ENCODE measurements around the gene TTC34. TPM values are rescaled to one million over a fixed set of nuclear protein-coding genes. Genes with fewer than 3 reads are reported as not detected.
A peak's percentile ranks its signal among the peaks of the same experiment; 100 is the strongest.

TTC34 gene
- total RNA-seq, 1 donor from 2014 or later, result 1.8 TPM

DNA sequence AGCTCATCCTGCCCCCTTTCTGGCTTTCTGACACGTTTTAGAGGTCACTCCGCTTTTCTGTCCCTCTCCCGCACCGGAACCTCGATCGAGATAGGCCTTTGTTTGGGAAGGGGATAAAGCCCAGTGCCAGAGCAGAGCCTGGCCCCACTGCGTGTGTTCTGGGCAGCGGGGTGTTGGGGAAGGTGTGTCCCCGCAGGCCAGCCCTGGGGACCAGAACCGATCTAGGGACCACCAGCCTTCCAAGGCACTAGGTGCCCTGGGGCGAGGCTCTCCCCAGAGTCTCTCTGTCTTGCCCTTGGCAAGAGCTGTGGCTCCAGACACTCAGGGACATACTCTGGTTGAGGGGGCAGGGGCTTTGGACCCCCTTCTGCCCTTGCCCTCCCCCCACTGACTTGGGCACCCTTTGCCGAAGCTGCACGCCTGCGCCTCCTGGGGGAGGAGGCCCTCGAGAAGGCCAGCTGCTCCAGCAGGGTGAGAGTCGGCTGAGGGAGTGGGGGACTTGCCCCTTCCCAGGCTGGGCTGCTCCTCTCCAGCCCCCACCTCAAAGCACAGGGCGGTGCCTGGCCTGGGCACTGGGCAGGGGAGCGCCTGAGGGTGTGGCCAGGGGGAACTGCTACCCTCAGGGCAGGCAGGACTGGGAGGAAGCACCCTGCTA lies 198.5 kb downstream of the TTC34 start:
- Mint-ChIP-seq H3K4me1 (no peaks in the 10 kb centered on the region), H3K27ac (no peak overlapping the region), H3K36me3 (ENCODE audit: low read depth) (no peaks in the 10 kb centered on the region), H3K27me3 (peaks cover 8% of the 10 kb centered on the region), H3K9me3 (no peaks in the 10 kb centered on the region), H3K4me3 (no peak overlapping the region)
- no peak for DNase-seq
- intact Hi-C loops (cut with micrococcal nuclease), result no loop called here

DNA sequence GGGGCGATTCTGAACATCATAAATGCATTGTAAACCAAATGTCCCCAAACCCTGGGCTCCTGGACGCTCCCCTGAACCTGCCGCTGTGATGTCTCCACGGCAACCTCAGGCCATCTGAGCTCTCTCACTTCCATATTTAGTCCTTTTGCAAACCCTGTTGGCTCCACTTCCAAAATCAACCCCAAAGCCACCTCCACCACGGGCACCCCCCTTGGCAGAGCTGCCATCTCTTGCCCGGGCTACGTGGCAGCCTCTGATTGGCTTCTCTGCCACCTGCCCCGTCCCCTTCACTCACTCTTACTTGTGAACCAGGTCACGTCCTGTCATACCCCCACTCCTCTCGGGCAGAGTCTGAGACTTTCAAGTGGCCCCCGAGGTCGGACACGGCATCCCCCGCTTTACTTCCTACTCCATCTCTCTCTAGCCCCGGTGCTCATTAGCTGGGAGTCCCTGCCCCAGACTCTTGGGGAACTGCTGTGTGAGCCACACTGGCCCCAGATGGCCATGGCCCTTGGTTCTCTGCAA lies 199.1 kb downstream of the TTC34 start:
- peaks cover 8% of the 10 kb centered on the region for H3K27me3 Mint-ChIP-seq
- H3K36me3 Mint-ChIP-seq (ENCODE audit: low read depth), result no peaks in the 10 kb centered on the region
- intact Hi-C loops (cut with micrococcal nuclease), result no loop called here
- H3K4me3 Mint-ChIP-seq, result no peak overlapping the region
- H3K4me1 Mint-ChIP-seq, result no peaks in the 10 kb centered on the region
- no peaks in the 10 kb centered on the region for H3K9me3 Mint-ChIP-seq
- no peak overlapping the region for H3K27ac Mint-ChIP-seq
- DNase-seq, result no peak

DNA sequence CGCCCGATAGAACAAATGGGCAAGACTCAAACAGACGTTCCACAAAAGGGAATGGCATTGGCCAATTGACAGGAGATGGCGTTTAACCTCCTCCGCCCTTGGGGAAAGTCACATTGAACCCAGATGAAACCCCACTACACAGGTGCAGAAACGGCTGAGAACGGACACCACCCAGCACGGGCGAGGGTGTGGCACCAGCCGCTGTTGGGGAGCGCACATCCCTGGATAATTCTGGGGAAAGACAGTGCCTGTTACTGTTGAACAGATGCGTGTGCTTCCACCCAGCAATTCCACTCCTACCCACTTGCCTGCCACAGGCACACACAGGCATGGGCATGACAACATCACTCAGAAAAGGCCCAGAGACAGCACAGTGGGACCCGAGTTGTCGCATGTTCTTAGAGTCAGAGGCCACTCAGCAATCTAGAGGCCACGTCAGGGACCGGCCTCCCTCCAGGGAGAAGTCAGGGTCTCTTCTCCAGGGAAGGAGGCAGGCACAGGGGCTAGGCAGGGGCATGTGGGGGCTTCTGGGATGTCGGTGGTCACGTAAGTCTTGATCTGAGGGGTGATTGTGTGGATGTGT lies 199.7 kb downstream of the TTC34 start:
- Mint-ChIP-seq H3K27me3 (peaks cover 8% of the 10 kb centered on the region), H3K4me3 (no peak overlapping the region), H3K27ac (no peak overlapping the region), H3K9me3 (no peaks in the 10 kb centered on the region), H3K36me3 (ENCODE audit: low read depth) (no peaks in the 10 kb centered on the region), H3K4me1 (no peaks in the 10 kb centered on the region)
- no peak for DNase-seq
- intact Hi-C loops (cut with micrococcal nuclease), result no loop called here

DNA sequence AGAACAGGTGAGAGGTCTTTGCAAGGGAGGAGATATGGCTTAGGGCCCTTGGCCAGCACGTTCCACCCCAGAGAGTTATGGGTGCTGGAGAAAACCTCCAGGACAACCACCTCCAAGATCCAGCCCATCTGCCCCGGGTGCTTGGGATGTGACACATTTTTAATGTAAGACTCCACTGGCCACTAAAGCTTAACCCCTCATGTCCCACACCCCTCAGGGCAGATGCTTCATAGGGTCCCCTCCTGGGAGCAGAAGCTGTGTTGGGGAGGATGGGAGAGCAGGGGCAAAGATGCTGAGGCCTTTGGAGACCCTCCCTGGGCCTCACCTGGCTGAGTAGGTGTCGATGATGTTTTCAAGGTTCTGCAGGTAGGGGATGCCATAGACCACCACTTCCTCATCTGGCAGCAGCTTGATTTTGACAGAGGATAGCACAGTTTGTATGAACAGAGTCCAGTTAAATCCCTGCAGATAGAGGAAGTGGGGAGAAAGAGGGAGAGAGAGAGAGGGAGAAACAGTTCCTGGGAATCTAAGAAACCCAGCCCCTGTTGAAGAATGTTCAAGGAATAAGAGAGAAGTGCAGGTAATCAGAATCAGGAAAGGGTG lies 203.1 kb downstream of the TTC34 start:
- Mint-ChIP-seq H3K9me3 (no peaks in the 10 kb centered on the region), H3K36me3 (ENCODE audit: low read depth) (no peaks in the 10 kb centered on the region), H3K27me3 (peaks cover 8% of the 10 kb centered on the region), H3K4me1 (no peaks in the 10 kb centered on the region), H3K4me3 (no peak overlapping the region), H3K27ac (no peak overlapping the region)
- intact Hi-C loops (cut with micrococcal nuclease), result no loop called here
- DNase-seq, result no peak

DNA sequence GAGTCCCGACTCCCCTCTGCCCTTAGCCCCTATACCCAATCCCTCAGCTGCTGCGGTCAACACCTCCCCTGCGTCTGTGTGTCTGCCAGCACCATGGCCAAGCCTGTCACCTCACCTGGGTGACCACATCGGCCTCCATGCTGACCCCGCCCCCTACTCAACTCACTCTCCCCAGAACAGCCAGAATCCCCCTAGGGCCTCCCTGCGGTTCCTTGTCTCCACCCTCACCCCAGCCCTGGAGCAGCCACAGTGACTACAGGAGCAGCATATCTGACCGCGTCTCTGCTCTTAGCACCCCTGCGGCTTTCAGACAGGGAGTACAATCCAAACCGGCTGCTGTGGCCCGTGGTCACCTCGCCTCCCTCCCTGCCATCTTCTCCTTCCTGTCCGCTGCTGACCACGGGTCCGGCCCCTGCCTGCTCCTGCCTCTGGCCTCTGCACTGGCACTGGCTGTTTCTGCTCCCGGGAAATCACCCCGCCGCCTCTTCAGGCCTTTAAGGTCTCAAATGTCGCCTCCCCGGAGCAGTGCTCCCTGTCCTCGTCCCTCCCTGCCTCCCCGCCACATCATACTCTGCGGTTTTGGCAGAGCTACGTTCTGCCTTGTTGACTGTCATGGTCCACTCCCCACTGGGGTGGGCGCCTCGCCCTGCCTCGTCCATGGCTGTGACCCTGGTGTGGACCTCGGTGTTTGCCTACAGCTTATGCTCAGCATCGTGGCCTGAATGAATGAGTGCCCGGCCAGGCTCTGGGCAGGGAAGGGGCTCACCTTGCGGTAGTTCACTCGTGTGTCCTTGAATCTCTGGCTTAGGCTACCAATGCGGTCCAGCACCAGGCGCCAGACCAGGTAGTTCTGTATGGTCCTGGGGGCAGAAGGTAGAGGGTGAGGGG lies 203.8 kb downstream of the TTC34 start:
- Mint-ChIP-seq H3K9me3 (no peaks in the 10 kb centered on the region), H3K4me1 (peaks cover 2% of the 10 kb centered on the region), H3K36me3 (ENCODE audit: low read depth) (no peaks in the 10 kb centered on the region), H3K27ac (no peak overlapping the region), H3K4me3 (no peak overlapping the region), H3K27me3 (peaks cover 8% of the 10 kb centered on the region)
- no peak for DNase-seq
- intact Hi-C loops (cut with micrococcal nuclease), result no loop called here

DNA sequence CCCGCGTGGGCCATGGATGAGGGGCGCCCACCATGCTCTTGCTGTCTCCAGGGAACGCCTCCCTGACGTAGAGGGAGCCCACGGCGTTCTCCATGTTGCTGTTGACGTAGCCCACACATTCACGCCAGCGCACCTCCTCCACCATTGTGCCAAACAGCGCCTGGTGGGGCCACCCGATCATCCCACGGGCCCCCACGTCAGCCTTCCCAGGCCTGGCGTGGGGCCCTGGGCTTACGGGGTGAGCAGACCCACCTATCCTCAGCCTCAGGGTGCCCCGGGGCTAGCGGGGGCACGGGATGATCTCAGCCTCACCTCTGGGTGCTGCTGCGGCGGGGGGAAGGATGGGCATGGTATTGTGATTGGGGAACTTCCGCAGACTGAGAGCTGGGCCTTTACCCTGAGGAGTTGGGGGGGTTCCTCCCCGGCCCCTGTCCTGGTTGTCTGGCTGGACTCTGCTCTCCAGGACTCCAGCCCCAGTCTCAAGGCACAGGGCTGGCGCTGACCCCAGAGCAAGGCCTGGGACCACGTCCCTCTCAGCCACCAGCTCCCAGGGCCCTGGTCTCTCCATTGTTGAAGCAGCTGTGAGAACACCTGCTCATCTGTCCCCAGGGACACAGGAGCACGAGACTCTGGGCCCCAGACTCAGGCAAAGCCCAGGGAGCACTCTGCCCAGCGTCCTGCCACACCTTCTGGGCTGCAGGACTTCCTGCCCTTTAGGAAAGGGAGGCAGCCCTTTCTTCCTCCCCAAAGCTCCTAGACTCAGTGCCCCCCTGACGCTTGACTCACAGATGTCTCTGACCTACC lies 204.8 kb downstream of the TTC34 start:
- no peaks in the 10 kb centered on the region for H3K9me3 Mint-ChIP-seq
- DNase-seq, result no peak
- intact Hi-C loops (cut with micrococcal nuclease), result no loop called here
- H3K4me3 Mint-ChIP-seq, result no peak overlapping the region
- peaks cover 5% of the 10 kb centered on the region for H3K27me3 Mint-ChIP-seq
- peaks cover 2% of the 10 kb centered on the region for H3K4me1 Mint-ChIP-seq
- H3K36me3 Mint-ChIP-seq (ENCODE audit: low read depth), result no peaks in the 10 kb centered on the region
- H3K27ac Mint-ChIP-seq, result no peak overlapping the region

DNA sequence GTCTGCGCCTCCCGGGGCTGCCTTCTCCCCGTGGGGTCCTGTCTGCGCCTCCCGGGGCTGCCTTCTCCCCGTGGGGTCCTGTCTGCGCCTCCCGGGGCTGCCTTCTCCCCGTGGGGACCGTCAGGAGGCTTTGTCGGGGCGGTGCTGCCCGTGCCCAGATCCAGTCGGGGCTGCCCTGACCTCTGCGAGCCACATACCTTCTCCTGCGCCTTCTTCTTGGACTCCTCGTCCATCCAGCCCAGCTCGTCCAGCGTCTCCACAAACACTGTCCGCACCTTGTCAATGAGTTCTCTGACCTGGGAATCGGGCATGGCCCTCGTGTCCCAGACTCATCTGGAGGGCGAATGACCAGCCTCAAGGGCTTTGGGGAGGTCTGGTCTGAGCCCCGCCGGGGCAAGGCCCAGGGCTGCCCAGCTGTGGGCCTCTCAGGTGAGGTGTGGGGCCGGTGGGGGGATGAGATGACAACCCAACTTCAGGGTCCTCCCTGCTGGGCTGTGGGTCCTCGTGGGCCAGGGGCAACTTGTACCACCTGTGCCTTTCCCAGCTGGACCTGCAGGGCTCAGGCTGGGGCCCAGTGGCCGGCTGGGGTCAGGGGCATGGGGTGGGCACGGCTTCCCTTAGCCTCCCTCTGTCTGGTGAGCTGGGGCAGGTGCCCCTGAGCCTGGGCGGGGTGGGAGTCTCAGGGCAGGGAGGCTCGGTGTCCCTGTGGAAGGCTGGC lies 205.5 kb downstream of the TTC34 start:
- intact Hi-C loops (cut with micrococcal nuclease), result no loop called here
- H3K9me3 Mint-ChIP-seq, result no peaks in the 10 kb centered on the region
- peaks cover 5% of the 10 kb centered on the region for H3K27me3 Mint-ChIP-seq
- H3K4me1 Mint-ChIP-seq, result peaks cover 2% of the 10 kb centered on the region
- no peak overlapping the region for H3K4me3 Mint-ChIP-seq
- H3K27ac Mint-ChIP-seq, result no peak overlapping the region
- H3K36me3 Mint-ChIP-seq (ENCODE audit: low read depth), result no peaks in the 10 kb centered on the region
- DNase-seq, result no peak

DNA sequence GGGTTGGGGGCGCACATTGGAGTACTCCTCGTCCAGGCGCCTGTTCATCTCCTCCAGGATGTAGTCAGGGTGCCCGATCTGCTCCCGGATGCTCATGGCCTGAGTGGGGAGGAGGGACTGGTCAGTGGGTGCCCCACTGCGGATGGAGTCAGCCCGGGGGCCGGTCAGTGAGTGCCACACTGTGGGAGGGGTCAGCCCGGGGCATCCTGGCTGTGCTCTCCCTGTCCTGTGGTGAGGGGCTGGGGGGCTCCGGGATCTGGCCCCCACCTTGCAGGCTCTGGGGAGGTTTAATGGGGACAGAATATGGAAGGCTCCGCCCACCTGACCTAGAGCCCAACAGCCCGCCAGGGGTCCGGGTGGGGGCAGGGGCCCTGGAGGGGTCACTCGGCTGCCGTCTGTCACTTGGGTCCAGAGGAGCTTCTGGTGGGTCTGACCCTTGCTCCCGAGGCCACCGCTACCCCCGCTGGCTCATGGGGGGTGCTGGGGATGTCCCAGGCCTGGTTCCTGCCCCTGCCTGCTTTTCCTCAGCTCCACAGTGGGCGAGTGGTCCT lies 206.2 kb downstream of the TTC34 start:
- Mint-ChIP-seq H3K4me1 (peaks cover 2% of the 10 kb centered on the region), H3K36me3 (ENCODE audit: low read depth) (no peaks in the 10 kb centered on the region), H3K9me3 (no peaks in the 10 kb centered on the region), H3K27me3 (peaks cover 3% of the 10 kb centered on the region), H3K4me3 (no peak overlapping the region), H3K27ac (no peak overlapping the region)
- no peak for DNase-seq
- intact Hi-C loops (cut with micrococcal nuclease), result no loop called here

DNA sequence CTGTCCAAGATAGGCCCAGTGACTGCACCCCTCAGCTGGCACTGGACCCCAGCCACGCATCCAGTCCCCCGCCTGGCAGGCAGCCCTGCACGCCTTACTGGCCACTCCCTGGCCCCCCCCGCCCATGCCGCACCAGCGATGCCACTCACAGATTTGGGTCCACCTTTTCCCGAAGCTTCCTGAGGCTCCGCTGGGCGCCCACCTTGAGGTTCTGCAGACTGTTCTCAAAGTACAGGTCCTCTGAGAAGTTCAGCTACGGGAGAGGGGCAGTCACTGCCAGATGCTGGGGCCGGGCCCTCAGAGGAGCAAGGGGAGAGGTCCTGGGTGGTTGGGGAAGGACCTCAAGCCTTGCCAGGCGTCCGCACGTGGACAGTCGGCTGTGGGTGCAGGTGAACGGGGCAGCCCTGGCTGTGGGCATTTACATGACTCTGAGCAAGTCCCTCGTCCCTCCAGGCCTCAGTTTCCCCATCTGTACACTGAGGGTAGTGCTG lies 206.8 kb downstream of the TTC34 start:
- no peak for DNase-seq
- Mint-ChIP-seq H3K36me3 (ENCODE audit: low read depth) (peaks cover 3% of the 10 kb centered on the region), H3K9me3 (no peaks in the 10 kb centered on the region), H3K27me3 (peaks cover 3% of the 10 kb centered on the region), H3K27ac (no peak overlapping the region), H3K4me3 (no peak overlapping the region), H3K4me1 (peaks cover 2% of the 10 kb centered on the region)
- intact Hi-C loops (cut with micrococcal nuclease), result no loop called here

DNA sequence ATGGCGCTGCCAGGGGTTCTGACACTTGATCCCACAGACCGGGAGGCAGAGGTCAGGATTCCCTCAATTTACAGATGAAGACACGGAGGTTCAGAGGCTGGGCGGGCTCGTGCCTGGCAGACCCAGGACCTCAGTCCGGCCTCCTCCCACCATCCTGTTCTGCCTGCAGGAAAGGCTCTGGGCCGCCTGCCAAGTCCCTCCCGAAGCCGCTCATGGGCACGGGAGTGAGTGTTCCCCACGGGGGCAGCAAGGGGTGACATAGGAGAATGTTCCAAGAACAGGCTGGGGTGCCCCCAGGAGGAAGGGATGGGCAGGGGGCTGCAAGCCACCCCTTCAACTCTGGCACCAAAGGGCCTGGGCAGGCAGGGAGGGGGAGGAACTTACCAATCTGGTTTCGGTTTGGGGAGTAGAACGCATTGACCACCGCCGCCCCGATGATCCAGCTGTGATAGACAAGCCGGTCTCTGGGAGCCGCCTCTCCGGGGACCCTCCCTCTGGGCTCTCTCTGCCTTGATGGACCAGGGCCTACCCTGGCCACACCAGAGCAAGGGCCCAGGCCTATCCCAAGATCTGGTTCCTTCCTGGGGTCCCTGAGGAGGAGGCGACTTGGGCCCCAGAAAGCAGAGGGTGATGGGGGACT lies 207.4 kb downstream of the TTC34 start:
- no peak for DNase-seq
- H3K4me3 Mint-ChIP-seq, result no peak overlapping the region
- no peaks in the 10 kb centered on the region for H3K9me3 Mint-ChIP-seq
- H3K36me3 Mint-ChIP-seq (ENCODE audit: low read depth), result peaks cover 7% of the 10 kb centered on the region
- intact Hi-C loops (cut with micrococcal nuclease), result no loop called here
- H3K4me1 Mint-ChIP-seq, result peaks cover 2% of the 10 kb centered on the region
- no peak overlapping the region for H3K27ac Mint-ChIP-seq
- H3K27me3 Mint-ChIP-seq, result peaks cover 3% of the 10 kb centered on the region

DNA sequence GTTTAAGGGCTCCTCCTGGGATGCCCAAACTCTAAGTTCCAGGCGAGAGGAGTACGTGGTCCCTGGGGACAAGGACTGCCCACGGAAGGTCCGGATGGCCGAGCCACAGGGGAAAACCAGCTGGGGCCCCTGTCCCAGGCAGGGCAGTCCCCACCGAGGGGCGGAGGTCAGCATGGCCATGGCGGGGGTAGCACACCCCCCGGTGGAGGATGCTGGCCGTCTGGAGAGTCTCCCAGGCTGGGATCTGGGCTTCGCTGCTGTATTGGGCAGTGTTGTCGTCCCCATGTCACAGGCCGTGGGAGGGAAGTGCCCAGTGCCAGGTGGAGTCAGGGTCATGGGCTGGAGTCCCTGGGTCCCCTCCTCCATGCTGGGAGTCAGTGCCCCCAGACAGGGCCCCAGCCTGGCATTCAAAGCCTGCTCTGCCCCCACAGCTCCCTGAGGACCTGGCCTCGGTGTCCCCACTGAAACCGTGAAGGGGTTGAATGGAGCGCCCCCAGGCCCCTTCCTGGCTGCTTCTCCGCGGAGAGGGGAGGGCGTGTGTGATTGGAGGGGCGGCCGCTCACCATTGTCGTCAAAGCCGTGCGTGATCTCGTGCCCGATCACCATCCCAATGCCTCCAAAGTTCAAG lies 208.1 kb downstream of the TTC34 start:
- no peak overlapping the region for H3K27ac Mint-ChIP-seq
- H3K36me3 Mint-ChIP-seq (ENCODE audit: low read depth), result peaks cover 7% of the 10 kb centered on the region
- H3K27me3 Mint-ChIP-seq, result no peaks in the 10 kb centered on the region
- DNase-seq, result no peak
- no peak overlapping the region for H3K4me3 Mint-ChIP-seq
- intact Hi-C loops (cut with micrococcal nuclease), result no loop called here
- H3K9me3 Mint-ChIP-seq, result no peaks in the 10 kb centered on the region
- H3K4me1 Mint-ChIP-seq, result peaks cover 2% of the 10 kb centered on the region

DNA sequence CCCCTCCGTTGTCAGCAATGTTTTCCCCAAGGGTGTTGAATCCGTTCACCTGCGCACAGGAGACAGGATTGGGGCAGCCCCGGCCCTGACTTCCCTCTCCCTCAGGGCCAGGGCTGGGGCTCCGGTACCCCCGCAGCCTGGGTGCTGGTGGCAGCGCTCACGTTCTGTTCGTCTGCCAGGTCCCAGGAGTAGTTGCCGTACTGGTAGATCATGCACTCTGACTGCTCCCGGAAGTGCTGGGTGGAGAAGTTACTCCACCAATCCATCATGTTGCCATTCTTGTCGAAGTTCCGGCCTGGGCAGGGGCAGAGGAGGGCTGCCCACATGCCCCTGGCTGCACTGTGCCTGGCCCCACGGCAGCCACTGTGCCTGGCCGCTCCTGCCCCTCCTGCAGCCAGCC lies 208.8 kb downstream of the TTC34 start:
- Mint-ChIP-seq H3K27ac (peak overlapping the region; percentile 62), H3K4me1 (peaks cover 2% of the 10 kb centered on the region), H3K36me3 (ENCODE audit: low read depth) (peaks cover 7% of the 10 kb centered on the region), H3K4me3 (peak overlapping the region; percentile 40), H3K27me3 (no peaks in the 10 kb centered on the region), H3K9me3 (no peaks in the 10 kb centered on the region)
- intact Hi-C loops (cut with micrococcal nuclease), result no loop called here
- DNase-seq, result no peak

Measured in activated CD4-positive, alpha-beta T cell treated with anti-CD3 and anti-CD28 coated beads, Interleukin-2, amount 10 ng/mL, durations not matched to agents 24 days and 14 days (primary cell).